ENCODE results near the gene ASB15.

ASB15 gene

DNA sequence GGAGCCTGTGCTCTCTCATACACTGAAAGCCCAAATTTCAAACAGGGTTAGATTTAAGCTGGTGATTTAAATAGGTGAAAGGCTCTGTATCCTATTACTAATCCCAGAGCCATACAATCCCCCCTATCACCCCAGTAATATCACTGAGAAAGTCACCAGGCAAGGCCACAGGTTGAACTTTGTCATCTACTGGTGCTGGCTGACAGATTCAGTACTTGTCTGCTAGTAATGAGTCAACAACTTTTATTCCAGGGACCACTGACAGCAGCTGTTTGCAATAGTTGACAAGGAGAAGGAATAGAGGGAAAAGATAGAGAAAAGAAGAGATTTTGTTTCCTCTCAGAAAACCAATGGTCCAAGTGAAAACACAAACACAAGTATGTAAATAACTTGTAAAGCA lies 10.4 kb downstream of the ASB15 start:
- no peaks in the 10 kb centered on the region for H3K27me3 ChIP-seq (ENCODE audit: insufficient read depth, low read length, poor library complexity, severe bottlenecking)
- TF ChIP-seq, protein P1, sequence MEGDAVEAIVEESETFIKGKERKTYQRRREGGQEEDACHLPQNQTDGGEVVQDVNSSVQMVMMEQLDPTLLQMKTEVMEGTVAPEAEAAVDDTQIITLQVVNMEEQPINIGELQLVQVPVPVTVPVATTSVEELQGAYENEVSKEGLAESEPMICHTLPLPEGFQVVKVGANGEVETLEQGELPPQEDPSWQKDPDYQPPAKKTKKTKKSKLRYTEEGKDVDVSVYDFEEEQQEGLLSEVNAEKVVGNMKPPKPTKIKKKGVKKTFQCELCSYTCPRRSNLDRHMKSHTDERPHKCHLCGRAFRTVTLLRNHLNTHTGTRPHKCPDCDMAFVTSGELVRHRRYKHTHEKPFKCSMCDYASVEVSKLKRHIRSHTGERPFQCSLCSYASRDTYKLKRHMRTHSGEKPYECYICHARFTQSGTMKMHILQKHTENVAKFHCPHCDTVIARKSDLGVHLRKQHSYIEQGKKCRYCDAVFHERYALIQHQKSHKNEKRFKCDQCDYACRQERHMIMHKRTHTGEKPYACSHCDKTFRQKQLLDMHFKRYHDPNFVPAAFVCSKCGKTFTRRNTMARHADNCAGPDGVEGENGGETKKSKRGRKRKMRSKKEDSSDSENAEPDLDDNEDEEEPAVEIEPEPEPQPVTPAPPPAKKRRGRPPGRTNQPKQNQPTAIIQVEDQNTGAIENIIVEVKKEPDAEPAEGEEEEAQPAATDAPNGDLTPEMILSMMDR (conservative IDR thresholded peaks at IDR 0.05; ENCODE audit: low read length) = no peak
- no peak for TF ChIP-seq EZH2phosphoT487 (IDR thresholded peaks at IDR 0.05; ENCODE audit: borderline replicate concordance)

DNA sequence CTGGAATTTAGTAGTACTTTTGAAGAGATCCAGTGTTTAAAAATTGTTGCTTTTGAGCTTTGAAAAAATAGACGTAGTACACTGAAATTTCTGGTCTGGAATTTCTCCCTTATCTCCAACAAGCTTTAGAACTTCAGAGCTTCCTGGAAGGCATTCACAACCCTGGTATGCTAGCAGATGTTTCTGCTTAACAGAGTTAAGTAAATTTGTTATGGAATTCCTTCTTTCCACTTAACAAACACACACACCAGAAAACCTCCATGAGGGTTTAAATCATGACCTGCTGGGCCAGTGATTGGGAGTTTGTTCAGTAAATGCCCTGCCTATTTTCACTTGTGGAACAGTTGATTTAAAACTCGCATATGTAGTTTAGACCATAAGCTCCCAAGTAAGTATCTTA lies 13.7 kb downstream of the ASB15 start:
- Histone ChIP-seq H4K20me1 (ENCODE audit: insufficient read depth, low read length, poor library complexity, severe bottlenecking) (no peaks in the 10 kb centered on the region), H3K79me2 (ENCODE audit: insufficient read depth, low read length) (no peaks in the 10 kb centered on the region)

More for the DNA sequence above, 10.4 kb downstream of the ASB15 start:
- Histone ChIP-seq H4K20me1 (ENCODE audit: insufficient read depth, low read length, poor library complexity, severe bottlenecking) (no peaks in the 10 kb centered on the region), H2AFZ (ENCODE audit: low read length) (no peak overlapping the region), H3K4me1 (ENCODE audit: insufficient read depth, low read length, poor library complexity, severe bottlenecking) (no peaks in the 10 kb centered on the region), H3K9me2 (replicated peaks; ENCODE audit: low read depth, low read length) (no peaks in the 10 kb centered on the region), H3K79me2 (ENCODE audit: insufficient read depth, low read length) (no peaks in the 10 kb centered on the region), H3K4me3 (ENCODE audit: low read length, poor library complexity, severe bottlenecking) (no peak overlapping the region), H3K4me2 (ENCODE audit: low read depth, low read length, poor library complexity, severe bottlenecking) (no peak overlapping the region), H3K36me3 (ENCODE audit: insufficient read depth, low read length) (no peaks in the 10 kb centered on the region), H3K9me3 (ENCODE audit: insufficient read depth, low read depth, low read length) (no peaks in the 10 kb centered on the region), H3K9ac (ENCODE audit: low read depth, low read length, poor library complexity, severe bottlenecking) (no peak overlapping the region), H3F3A (ENCODE audit: low read depth) (no peaks in the 10 kb centered on the region)

DNA sequence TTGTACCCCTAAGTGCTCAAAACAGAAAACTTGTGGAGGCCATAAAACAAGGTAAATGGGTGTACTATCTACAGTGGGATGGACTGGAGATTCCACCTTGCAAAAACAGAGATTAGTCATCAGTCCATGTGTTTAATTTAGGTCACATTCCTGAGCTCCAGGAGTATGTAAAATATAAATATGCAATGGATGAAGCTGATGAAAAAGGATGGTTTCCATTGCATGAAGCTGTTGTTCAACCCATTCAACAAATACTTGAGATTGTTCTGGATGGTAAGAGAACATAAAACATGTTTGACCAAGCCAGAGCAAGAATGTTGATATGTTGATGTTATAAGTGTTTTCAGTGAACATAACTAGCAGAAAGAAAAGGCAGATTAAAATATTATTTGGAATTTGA lies 14.6 kb downstream of the ASB15 start:
- Histone ChIP-seq H3K79me2 (ENCODE audit: insufficient read depth, low read length) (no peaks in the 10 kb centered on the region), H3K9me2 (replicated peaks; ENCODE audit: low read depth, low read length) (no peaks in the 10 kb centered on the region), H4K20me1 (ENCODE audit: insufficient read depth, low read length, poor library complexity, severe bottlenecking) (no peaks in the 10 kb centered on the region), H3K4me1 (ENCODE audit: insufficient read depth, low read length, poor library complexity, severe bottlenecking) (no peaks in the 10 kb centered on the region), H3K4me3 (ENCODE audit: low read length, poor library complexity, severe bottlenecking) (no peak overlapping the region), H2AFZ (ENCODE audit: low read length) (no peak overlapping the region), H3K9me3 (ENCODE audit: insufficient read depth, low read depth, low read length) (no peaks in the 10 kb centered on the region), H3K4me2 (ENCODE audit: low read depth, low read length, poor library complexity, severe bottlenecking) (no peak overlapping the region), H3K36me3 (ENCODE audit: insufficient read depth, low read length) (no peaks in the 10 kb centered on the region), H3K27me3 (ENCODE audit: insufficient read depth, low read length, poor library complexity, severe bottlenecking) (no peaks in the 10 kb centered on the region), H3F3A (ENCODE audit: low read depth) (no peaks in the 10 kb centered on the region), H3K9ac (ENCODE audit: low read depth, low read length, poor library complexity, severe bottlenecking) (no peak overlapping the region)
- TF ChIP-seq, protein P1 (conservative IDR thresholded peaks at IDR 0.05; ENCODE audit: low read length) = no peak
- no peak for TF ChIP-seq EZH2phosphoT487 (IDR thresholded peaks at IDR 0.05; ENCODE audit: borderline replicate concordance)

More for the DNA sequence above, 13.7 kb downstream of the ASB15 start:
- no peaks in the 10 kb centered on the region for H3K9me3 ChIP-seq (ENCODE audit: insufficient read depth, low read depth, low read length)
- H3K4me3 ChIP-seq (ENCODE audit: low read length, poor library complexity, severe bottlenecking) = no peak overlapping the region
- H3K27me3 ChIP-seq (ENCODE audit: insufficient read depth, low read length, poor library complexity, severe bottlenecking) = no peaks in the 10 kb centered on the region
- H3K9ac ChIP-seq (ENCODE audit: low read depth, low read length, poor library complexity, severe bottlenecking) = no peak overlapping the region
- no peaks in the 10 kb centered on the region for H3K36me3 ChIP-seq (ENCODE audit: insufficient read depth, low read length)
- no peak overlapping the region for H2AFZ ChIP-seq (ENCODE audit: low read length)
- no peak overlapping the region for H3K4me2 ChIP-seq (ENCODE audit: low read depth, low read length, poor library complexity, severe bottlenecking)
- H3F3A ChIP-seq (ENCODE audit: low read depth) = no peaks in the 10 kb centered on the region
- no peaks in the 10 kb centered on the region for H3K9me2 ChIP-seq (replicated peaks; ENCODE audit: low read depth, low read length)
- TF ChIP-seq, protein P1 (conservative IDR thresholded peaks at IDR 0.05; ENCODE audit: low read length) = no peak
- TF ChIP-seq EZH2phosphoT487 (IDR thresholded peaks at IDR 0.05; ENCODE audit: borderline replicate concordance) = no peak
- H3K4me1 ChIP-seq (ENCODE audit: insufficient read depth, low read length, poor library complexity, severe bottlenecking) = no peaks in the 10 kb centered on the region
